GM18517 (cell line): ENCODE measurements around the gene AGL.
A peak's percentile ranks its signal among the peaks of the same experiment; 100 is the strongest.
"Not testable (repeated sequence)": the region's sequence is repeated elsewhere in the genome, so short reads cannot be mapped to it uniquely, and the experiment has no call there.

Source experiments
- ATAC-seq: cut with Tn5 transposase; IDR thresholded peaks from one replicate; pipeline ENCODE4 v1.9.1; 2021; ENCODE audit warnings: mild to moderate bottlenecking, moderate library complexity; ENCODE audit not compliant: unreplicated experiment

The AGL gene

DNA sequence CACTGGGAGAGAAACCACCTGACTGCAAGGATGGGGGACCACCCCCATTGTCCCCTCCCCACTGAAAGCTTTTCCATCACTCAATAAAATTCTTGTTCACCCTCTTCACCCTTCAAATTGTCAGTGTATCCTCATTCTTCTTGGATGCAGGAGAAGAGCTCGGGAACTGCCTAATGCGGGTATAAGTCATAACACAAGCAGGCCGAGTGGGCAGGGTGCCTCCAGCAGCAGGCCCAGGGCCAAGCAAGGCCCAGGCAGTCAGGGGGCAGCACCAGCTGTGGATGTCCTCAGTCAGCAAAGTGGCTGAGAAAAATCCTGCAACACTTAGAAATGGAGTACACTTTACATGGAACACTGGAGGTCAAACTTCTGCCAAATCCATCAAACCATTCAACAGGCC is 85.9 kb downstream of the AGL start:
- no peak for ATAC-seq

DNA sequence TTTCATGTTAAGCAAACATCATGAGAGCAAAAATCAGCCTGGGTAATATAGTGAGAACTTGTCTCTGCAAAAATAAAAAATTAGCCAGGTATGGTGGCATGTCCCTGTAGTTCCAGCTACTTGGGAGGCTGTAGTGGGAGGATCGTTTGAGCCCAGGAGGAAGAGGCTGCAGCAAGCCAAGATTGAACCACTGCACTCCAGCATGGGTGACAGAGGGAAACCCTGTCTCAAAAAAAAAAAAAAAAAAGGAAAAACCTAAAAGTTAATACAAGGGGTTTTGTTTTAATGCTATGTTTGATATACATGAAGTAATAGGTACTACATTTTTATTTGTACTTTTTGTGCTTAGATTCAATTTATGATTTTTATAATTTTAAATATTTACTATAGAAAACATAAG is 92.6 kb downstream of the AGL start:
- no peak for ATAC-seq

- ATAC-seq, result no peak
These were observed 93.1 kb downstream of the AGL start for GRCh38 chr1:99943223-99943794.

DNA sequence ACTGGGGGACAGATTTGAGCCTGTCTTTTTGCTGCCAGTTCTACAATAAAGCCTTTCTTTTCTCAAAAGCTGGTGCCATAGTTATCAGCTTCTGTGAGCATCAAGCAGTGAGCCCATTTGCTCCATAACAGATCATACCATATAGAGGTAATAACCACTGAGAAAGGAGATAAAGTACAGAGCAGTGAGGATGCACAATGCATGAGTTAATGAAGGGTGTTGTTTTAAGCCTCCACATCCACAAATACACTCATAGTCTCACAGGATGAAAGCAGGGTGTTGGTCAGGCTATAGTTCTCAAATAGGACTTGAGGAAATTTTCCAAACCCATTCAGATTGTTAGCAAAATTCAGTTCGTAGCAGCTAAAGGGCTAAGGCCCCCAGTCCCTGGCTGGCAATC is 94.0 kb downstream of the AGL start:
- no peak for ATAC-seq

DNA sequence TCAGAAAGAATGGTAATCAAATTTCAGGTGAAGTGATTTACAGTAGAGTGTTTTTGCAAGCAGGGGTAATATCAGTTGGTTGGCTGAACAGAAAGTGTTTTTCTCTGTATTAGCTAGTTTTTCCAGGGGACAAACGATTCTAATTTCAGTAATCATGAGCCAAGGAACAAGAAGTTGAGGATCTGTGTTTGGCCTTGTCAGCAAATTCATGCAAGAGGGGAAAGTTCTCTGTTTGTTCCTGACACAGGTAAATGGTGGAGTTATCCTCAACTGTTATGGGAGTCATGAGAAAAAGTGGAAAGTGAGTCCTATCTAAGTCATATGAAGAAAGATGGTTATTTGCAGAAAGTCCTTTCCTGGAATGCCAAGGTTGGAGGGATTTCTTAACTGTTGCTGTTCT is 95.0 kb downstream of the AGL start:
- ATAC-seq, result no peak

GRCh38 chr1:99950486-99950885 is 100.3 kb downstream of the AGL start:
- ATAC-seq, result no peak

GRCh38 chr1:99952522-99952921 is 102.4 kb downstream of the AGL start:
- ATAC-seq, result no peak

GRCh38 chr1:99955375-99955774 is 105.2 kb downstream of the AGL start:
- ATAC-seq, result no peak

DNA sequence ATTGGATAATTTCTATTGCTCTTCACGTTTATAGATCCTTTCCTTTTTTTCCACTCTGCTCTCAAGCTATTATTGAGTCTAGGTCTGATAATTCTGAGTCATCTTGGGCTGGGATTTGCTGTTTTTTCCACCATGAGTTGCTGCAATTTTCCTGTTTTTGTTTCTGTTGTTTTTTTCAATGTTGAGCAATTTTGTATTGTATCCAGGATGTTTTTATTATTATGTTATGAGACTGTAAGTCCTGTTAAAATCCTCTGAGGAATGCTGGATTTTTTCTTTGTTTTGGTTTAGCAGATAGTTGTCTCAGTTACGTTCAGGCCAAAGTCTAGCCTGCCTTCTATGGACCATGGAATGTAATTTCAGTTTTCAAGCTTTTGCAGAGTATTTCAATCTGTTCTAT is 106.6 kb downstream of the AGL start:
- ATAC-seq, result no peak

GRCh38 chr1:99957818-99958217 is 107.7 kb downstream of the AGL start:
- no peak for ATAC-seq

DNA sequence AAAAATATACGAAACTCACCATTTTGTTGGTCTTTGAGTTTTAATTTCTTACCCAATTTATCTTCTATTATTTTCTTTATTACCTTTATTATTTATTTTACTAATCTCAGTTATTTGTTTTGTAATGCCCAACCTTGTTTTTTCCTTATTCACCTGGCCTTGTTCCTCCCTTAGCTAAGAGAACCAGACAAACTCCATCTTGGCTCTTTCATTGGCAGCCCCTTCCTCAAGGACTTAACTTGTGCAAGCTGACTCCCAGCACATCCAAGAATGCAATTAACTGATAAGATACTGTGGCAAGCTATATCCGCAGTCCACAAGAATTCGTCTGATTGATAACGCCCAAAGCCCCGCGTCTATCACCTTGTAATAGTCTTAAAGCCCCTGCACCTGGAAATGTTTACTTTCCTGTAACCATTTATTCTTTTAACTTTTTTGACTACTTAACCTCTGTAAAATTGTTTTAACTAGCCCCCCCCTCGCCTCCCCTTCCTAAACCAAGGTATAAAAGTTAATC is 109.1 kb downstream of the AGL start:
- ATAC-seq, result not testable (repeated sequence)

GRCh38 chr1:99960260-99960659 is 110.1 kb downstream of the AGL start:
- ATAC-seq, result not testable (repeated sequence)

- no peak for ATAC-seq
These were observed 113.1 kb downstream of the AGL start for GRCh38 chr1:99963041-99963795.

- ATAC-seq, result no peak
These were observed 114.6 kb downstream of the AGL start for GRCh38 chr1:99964806-99965205.

DNA sequence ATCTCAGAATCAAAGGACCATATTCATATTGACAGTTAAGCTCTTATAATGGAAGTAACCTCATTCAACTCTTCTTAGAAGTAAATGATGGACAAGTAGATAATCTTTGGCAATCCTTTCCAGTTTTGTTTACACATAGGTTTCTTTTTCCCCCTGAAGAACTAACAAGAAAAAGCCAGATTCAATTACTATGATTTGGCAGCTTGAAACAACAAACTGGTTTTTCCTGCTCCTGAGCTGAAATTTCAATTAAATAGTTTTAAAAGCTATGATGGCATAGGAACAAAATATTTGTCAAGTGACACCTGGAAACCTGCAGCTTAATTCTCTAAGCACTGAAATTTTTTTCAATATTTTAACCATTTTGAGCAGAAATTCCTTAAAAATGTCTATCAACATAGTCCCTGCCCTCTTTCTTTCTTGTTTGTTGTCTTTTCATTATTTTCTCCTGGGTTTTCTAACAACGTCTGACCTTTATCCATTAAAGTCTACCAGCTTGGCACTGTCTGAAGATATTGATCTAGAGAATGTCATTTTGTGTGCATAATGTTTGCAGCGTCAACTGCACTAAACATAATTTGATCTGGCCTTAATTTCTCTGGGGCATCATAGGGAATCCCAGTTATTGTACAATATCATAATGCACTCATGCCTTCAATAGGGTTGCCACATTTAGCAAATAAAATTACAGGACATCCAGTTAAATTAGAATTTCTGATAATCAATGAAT is 115.7 kb downstream of the AGL start:
- ATAC-seq, result no peak

- no peak for ATAC-seq
These were observed 118.1 kb downstream of the AGL start for GRCh38 chr1:99968214-99968613.

GRCh38 chr1:99969260-99969728 is 119.1 kb downstream of the AGL start:
- peak; percentile 19 for ATAC-seq

GRCh38 chr1:99969729-99970621 is 119.8 kb downstream of the AGL start, which contains the start of gene SLC35A3:
Gene SLC35A3, plus strand, starts transcription at chr1:99969996. Its CDS starts 23,559 bp downstream, at chr1:99993555.
- ATAC-seq, result peak; percentile 87

GRCh38 chr1:99970713-99971255 is 120.6 kb downstream of the AGL start:
- no peak for ATAC-seq

DNA sequence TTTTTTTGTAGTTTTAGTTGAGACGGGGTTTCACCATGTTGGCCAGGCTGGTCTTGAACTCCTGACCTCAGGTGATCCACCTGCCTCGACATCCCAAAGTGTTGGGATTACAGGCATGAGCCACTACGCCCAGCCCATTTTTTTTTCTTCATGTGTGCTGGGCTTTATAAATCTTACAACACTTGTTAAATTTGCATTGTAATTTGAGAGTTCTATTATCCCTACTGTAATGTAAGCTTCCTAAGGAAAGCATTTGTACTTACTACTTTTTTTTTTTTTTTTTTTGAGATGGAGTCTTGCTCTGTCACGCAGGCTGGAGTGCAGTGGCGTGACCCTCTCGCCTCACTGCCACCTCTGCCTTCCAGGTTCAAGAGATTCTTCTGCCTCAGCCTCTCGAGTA is 121.9 kb downstream of the AGL start:
- ATAC-seq, result not testable (repeated sequence)
